Measurements from ENCODE around the gene NTPCR.

Gene NTPCR

DNA sequence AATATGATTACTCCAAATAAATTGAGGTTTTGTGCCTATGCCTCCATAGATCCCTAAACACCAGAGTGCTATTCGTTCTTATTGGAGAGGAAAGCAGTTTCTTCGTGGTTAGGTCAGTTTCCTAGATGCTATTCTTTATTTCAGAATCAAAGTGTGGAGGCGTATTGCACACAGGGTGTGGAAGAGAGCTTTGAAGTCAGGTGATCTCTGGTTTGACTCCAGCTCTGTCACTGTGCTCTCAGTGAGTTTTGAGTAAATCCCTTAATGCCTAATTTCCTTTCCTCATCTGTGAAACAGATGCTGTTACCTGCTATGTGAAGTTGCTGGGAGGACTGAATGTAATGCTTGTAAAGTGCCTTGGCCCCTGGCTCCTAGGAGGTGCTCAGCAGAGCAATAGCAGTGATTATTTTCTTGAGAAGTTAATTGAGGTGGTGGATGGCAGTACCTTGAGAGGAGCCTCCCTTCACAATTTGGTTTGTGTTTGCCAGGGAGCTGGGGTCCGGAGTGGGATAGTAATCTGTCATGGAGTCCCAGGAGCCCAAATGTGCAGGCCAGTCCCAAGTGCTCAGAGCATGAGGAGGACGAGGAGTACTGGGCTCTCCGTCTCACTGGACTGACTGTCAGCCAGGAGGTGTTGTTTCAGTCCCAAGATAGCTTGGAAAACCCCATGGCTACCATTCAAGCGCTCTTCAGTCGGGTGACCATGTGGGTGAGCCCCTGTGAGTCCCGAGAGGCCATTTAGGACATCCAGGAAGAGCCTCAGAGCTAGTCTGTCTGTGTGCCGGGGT, 14.9 kb downstream of the NTPCR start:
- DNase-seq: no peak

- DNase-seq: no peak
Observed at GRCh38 chr1:232965912-232966217, 15.5 kb downstream of the NTPCR start.

DNA sequence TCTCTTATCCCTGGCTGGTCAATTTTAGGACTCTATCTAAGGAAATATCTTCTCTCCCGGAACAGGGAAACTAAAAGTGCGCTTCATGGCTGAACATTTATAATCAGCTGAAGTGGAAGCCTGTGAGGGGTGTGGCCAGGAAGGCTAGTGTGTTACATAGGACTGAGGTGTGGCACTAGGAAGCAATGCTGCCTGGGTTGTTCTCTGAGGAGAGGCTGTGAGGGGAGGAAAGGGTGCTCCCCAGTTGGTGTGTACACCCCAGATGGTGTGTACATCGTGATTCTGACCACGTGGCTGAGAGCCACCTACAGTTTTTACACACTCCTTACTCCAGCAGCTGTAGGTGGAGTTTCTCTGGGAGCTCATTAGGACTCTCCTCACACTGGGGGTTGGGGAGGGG, 16.3 kb downstream of the NTPCR start:
- DNase-seq: no peak

DNA sequence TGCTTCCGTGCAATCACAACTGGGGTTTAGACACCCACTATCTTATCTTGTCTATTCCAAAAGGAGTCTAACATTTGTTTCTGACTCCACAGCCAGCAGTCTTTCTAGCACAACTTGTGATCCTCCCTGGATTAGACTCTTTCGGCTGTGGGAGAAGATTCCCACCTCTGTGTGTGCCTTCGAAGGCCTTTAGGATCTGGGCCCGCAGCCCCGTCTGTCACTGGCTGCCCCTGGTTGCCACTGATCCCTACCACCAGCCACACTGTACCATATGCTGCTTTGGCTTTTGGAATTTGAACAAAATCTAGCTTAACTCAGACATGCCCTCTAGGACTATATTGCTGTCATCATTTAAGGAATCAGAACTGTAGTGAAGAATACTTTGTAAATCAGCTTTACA, 18.0 kb downstream of the NTPCR start:
- DNase-seq: no peak

- no peak for DNase-seq
Observed at GRCh38 chr1:232968965-232969364, 18.6 kb downstream of the NTPCR start.

GRCh38 chr1:232969799-232970198, 19.4 kb downstream of the NTPCR start:
- DNase-seq: no peak

GRCh38 chr1:232970508-232970907, 20.1 kb downstream of the NTPCR start:
- no peak for DNase-seq

DNA sequence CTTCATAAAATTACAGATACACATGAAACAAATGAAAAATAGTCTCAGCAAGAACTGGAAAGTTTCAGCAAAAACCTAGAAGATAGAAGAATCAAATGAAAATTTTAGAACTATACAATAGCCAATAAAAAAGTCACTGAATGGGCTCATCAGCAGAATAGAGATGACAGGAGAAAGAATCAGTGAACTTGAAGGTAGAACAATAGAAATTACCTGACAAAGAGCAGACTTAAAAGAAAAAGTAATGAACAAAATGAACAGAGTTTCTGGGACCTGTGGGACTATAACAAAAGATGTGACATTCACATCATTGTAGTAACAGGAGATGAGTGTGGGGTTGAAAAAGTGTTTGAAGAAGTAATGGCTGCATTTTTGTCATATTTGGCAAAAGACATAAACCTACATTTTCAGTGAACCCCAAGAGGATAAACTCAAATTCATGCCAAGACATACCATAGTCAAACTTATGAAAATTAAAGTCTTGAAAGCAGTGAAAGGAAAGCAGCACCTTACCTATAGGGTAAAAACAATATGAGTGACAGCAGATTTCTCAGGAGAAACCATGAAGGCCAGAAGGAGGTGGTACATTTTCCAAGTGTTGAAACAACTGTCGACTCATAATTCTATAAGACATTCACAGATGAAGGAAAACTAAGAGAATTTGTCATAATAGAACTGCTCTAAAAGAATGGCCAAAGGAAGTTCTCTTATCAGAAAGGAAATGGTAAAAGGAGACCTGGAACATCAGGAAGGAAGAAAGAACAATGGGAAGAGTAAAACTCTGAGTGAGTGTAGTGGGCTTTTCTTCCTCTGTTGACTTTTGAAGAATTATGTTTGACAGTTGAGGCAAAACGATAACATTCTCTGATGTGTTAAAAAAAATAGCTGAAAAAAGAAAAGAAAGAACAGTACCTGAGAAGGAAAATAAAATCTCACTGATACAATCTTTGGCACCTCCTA, 23.5 kb downstream of the NTPCR start:
- DNase-seq: no peak

DNA sequence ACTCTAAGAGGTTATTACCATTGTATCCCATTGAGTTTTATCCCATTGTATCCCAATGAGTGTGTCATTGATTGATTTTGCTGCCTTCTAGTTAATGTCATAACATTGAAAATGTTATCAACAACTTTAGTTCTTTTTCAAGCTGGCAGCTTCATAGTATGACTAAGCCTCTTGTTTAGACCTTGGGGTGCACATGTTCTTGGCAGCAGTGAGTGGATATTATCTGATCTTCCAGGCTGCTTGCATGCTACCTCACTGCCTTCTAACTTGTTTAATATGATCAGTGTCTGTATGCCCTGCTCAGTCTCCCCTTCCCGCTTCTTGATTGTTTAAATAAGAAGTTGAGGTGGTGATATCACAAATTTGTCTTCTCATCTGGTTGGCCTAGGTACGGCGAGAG, 24.6 kb downstream of the NTPCR start:
- DNase-seq: no peak

DNA sequence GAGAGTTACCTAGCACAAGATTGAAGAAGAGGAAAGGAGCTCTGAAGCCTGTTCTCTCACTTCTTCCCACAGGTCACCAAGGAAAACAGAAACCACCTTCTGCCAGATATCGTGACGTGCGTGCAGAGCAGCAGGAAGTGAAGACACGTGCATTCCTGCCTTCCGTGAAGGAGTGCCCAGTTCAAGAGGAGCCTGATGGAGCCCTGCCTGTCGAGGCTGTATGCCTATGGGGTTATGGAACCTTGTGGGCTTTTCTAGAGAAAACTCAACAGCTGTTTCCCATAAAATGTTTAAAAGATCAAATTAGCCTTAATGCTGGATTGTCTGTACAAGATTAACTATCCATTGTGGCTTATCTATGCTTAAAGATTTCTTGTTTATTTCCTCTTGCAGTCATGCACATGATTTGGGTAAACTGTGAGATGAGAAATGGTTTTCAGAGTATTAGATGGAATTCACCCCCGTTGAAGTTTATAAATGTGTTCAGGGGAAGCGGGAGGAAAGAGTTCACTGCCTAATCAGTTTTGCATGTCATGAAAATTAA, 27.8 kb downstream of the NTPCR start:
- DNase-seq: no peak

DNA sequence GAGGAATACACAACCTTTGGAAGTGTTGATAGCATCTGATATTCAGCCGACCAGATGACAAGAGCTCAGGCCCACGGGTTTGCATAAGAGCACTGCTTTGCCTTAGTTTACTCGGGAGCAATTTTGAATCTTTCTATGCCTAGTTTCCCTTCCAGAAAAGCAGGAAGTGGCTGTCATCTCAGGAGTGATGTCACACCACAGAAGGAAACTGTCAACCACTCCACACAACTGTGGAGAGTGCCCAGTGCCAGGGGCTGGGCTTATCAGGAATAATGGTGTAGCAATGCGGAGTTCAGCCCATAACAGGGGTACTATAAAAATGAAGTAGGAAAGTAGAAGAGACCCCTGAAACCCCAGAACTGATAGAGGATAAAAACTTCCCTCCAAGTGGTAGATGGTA, 28.4 kb downstream of the NTPCR start:
- no peak for DNase-seq

- no peak for DNase-seq
Observed at GRCh38 chr1:232979558-232979957, 29.1 kb downstream of the NTPCR start.

GRCh38 chr1:232980355-232980978, 30.1 kb downstream of the NTPCR start:
- no peak for DNase-seq

GRCh38 chr1:232980986-232981560, 30.7 kb downstream of the NTPCR start:
- no peak for DNase-seq

GRCh38 chr1:232982238-232982944, 32.0 kb downstream of the NTPCR start:
- no peak for DNase-seq

- DNase-seq: no peak
Observed at GRCh38 chr1:232983375-232983774, 33.0 kb downstream of the NTPCR start.

DNA sequence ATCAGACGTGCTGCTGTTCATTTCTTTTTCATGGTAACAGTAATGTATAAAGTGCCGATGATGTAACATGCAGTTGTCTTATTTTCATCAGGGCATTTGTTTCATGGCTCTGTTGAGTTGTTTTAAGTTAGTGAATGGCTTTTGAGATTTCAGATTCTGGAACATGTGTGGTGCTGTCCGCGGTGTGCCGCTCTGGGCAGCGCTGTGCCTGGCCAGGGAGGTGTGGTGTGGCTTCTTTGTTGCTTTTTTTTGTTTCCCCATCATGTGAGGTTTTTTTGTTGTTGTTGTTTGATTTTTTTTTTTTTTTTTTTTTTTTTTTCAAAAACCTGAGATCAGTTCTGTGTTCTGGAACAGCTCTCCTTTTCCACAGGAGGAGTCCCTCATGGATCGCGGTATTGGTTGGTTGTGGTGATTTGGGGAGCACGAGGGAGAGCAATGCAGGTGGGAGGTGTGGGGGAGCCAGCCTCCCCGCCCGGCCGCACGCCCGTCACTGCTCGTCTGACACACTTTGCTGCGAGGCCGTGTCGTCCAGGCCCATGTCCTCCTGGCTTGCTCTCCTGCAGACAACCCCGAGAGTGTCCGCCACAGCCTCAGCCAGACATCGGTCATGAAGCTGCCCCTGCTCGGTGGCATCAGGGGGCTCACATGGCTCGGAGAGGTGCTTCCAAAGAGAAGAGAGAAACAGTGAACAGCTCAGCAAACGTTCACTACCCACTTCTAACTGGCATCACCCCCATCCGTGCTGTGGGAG, 33.6 kb downstream of the NTPCR start:
- no peak for DNase-seq

- no peak for DNase-seq
Observed at GRCh38 chr1:232984577-232985425, 34.4 kb downstream of the NTPCR start.

DNA sequence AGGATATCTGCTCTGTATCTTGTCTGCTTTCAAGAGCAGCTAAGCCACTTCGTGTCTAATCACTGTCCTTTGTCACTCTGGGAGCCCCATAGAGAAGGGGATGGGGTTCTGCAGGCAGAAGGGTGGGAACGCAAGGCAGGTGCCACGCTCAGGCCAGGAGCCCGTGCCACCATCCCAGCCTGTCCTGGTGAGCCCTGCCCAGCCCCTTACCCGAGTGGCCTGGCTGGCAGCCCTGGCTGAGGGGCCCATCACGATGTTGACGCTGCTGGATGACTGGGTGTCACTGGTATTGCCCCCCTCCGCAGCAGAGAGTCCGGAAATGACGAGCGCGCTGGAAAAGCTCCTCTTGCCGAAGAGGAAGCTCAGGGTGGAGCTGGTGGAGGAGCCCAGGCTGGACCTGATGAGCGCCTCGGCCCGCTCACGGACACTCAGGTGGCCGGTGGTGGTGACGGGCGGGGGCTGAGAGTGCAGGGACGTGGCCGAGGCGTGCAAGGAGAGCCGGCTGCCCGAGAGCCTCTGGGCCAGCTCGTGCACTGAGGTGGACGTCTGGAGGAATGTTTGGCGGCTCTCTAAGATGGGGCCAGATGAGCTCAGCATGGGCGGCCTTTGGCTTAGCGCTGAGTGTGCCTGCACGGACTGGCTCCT, 35.6 kb downstream of the NTPCR start:
- no peak for DNase-seq

GRCh38 chr1:232986527-232986922, 36.1 kb downstream of the NTPCR start:
- no peak for DNase-seq

Data from NCI-H510A (cell line).